Measurements from ENCODE around the gene CSNK1G1. TPM values are rescaled to one million over a fixed set of nuclear protein-coding genes. Genes with fewer than 3 reads are reported as not detected.

CSNK1G1 gene
- total RNA-seq, 2 donors from 2014 or later = 3.5 to 4.8 TPM

GRCh38 chr15:64249406-64249805 is 106.6 kb downstream of the CSNK1G1 start:
- Histone ChIP-seq H3K4me3 (no peak overlapping the region), H3K27ac (no peak overlapping the region), H3K9me3 (no peaks in the 10 kb centered on the region), H3K27me3 (no peaks in the 10 kb centered on the region), H3K4me1 (peaks cover 0 to 12% of the 10 kb centered on the region in 2 donors), H3K36me3 (no peaks in the 10 kb centered on the region)
- DNase-seq (ENCODE audit: low spot score) = no peak
- no peak for TF ChIP-seq CTCF (IDR thresholded peaks at IDR 0.05)

GRCh38 chr15:64247906-64248541 is 107.9 kb downstream of the CSNK1G1 start:
- Histone ChIP-seq H3K27ac (peak overlapping the region; percentile 34 to 66), H3K4me1 (peaks cover 0 to 12% of the 10 kb centered on the region in 2 donors), H3K36me3 (no peaks in the 10 kb centered on the region), H3K9me3 (no peaks in the 10 kb centered on the region), H3K4me3 (no peak overlapping the region), H3K27me3 (no peaks in the 10 kb centered on the region)
- no peak for DNase-seq (ENCODE audit: low spot score)
- TF ChIP-seq CTCF (IDR thresholded peaks at IDR 0.05) = no peak

DNA sequence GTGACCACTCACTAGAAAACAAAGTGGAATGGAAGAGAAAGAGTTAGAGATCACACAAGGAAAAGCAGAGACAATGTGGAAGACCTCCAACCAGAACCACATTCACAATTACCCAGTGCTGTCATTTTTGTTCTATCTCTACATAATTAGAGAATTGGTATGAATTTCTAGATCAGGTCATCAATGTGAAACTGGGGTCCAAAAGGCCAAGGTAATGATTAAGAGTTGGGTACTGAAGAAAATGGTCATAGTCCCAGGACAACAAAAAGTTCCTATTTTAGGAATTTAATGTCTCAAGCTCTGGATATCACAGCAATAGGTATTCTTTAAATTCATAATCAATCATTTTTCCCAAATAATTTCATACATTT is 108.5 kb downstream of the CSNK1G1 start:
- H3K27ac ChIP-seq = peak overlapping the region; percentile 34 to 66
- H3K9me3 ChIP-seq = no peaks in the 10 kb centered on the region
- no peak overlapping the region for H3K4me3 ChIP-seq
- no peak for TF ChIP-seq CTCF (IDR thresholded peaks at IDR 0.05)
- DNase-seq (ENCODE audit: low spot score) = no peak
- no peaks in the 10 kb centered on the region for H3K27me3 ChIP-seq
- H3K4me1 ChIP-seq = peaks cover 0 to 12% of the 10 kb centered on the region in 2 donors
- H3K36me3 ChIP-seq = no peaks in the 10 kb centered on the region

GRCh38 chr15:64246364-64247189 is 109.4 kb downstream of the CSNK1G1 start:
- no peak for DNase-seq (ENCODE audit: low spot score)
- Histone ChIP-seq H3K36me3 (no peaks in the 10 kb centered on the region), H3K9me3 (no peaks in the 10 kb centered on the region), H3K4me1 (peaks cover 0 to 12% of the 10 kb centered on the region in 2 donors), H3K27me3 (no peaks in the 10 kb centered on the region), H3K4me3 (no peak overlapping the region), H3K27ac (no peak overlapping the region)
- TF ChIP-seq CTCF (IDR thresholded peaks at IDR 0.05) = no peak

- no peak overlapping the region for H3K27ac ChIP-seq
- no peak overlapping the region for H3K4me3 ChIP-seq
- H3K9me3 ChIP-seq = no peaks in the 10 kb centered on the region
- no peak for DNase-seq (ENCODE audit: low spot score)
- peaks cover 0 to 12% of the 10 kb centered on the region in 2 donors for H3K4me1 ChIP-seq
- no peaks in the 10 kb centered on the region for H3K27me3 ChIP-seq
- H3K36me3 ChIP-seq = no peaks in the 10 kb centered on the region
- no peak for TF ChIP-seq CTCF (IDR thresholded peaks at IDR 0.05)
Measured at GRCh38 chr15:64245405-64245804, 110.6 kb downstream of the CSNK1G1 start.
